Measurements from ENCODE around the gene CFAP43.

CFAP43 gene, protein sequence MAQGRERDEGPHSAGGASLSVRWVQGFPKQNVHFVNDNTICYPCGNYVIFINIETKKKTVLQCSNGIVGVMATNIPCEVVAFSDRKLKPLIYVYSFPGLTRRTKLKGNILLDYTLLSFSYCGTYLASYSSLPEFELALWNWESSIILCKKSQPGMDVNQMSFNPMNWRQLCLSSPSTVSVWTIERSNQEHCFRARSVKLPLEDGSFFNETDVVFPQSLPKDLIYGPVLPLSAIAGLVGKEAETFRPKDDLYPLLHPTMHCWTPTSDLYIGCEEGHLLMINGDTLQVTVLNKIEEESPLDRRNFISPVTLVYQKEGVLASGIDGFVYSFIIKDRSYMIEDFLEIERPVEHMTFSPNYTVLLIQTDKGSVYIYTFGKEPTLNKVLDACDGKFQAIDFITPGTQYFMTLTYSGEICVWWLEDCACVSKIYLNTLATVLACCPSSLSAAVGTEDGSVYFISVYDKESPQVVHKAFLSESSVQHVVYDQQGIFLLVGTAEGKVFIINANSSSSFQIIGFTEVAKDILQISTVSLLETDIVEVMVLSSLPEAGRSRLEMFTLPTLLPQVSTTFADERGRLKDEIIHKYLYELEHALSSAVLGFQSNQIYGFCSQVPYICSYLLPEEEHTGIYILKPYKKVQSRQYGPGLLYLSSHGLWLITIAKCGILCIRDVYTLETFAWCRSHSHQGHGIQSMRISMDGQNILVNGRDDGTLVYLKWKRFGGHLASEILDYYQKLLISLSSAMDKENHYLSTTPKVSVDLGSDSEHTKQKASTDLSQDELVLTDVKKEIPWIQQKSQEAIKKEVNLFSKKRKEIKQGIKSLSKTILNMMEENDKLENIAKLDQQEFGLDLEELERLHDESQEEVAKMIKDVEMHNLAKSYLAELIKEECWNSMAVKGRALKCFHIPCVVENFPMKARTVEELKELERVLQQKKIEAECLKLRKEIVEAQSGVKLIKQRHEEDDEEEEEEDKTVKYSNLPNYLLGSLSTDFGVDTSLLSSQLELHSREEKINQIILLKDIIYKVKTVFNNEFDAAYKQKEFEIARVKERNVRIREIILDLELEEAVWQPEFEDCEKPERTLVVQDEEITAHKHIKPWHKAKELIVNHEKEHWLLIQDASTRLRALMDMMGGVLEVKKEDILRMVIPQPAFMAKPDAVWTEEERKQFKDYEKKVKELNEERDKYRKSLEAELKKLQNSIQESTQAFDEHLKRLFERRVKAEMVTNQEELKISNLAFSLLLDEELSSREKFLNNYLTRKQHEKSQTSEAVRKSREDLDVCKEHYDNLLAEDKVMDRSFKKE (N-terminal part only)

DNA sequence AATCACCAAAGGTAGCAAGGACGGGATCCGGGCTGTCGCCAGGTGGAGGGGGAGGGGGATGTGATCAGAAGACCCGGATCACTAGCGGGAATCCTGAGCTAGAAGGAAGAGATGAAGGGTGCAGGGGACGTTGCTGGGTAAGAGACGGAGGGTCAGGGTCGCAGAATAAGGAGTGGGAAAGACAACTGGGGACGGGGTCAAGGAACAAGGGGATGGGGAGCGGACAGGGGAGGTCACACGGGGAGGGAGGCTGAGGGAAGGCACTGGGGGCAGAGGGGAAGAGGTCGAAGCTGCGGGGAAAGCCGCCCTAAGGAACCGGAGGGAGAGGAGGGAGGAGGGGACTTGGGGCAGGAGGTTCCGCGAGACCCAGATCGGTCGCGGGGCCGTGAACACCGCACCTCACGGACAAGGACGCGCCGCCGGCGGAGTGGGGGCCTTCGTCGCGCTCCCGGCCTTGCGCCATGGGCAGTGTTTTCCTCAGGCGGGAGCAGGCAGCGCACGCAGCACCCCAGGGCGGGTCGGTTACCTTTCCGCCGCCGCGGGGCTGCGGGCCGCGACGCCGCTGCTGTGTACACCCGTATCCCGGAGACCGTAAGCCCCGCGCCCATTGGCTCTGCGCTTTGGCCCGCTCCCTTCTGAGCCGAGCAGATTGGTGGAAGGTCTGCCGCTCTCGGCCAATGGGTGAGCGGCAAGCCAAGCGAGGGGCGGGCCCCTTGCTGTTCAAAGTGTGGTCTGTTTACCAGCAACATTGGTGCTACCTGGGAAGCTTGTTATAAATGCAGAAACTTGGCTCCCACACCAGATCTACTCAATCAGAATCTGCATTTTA lies at the start of gene CFAP43:
Gene CFAP43, minus strand, starts transcription at position 581 of the 829 bp plus-strand sequence. Its CDS starts 118 bp downstream, at position 463.
- ATAC-seq, result peak; percentile 100
- peak; percentile 64; the same call in 1 of the 2 replicates for TF ChIP-seq ZNF70 (CRISPR knock-in tag; IDR thresholded peaks at IDR 0.05)
- TF ChIP-seq, protein P1, sequence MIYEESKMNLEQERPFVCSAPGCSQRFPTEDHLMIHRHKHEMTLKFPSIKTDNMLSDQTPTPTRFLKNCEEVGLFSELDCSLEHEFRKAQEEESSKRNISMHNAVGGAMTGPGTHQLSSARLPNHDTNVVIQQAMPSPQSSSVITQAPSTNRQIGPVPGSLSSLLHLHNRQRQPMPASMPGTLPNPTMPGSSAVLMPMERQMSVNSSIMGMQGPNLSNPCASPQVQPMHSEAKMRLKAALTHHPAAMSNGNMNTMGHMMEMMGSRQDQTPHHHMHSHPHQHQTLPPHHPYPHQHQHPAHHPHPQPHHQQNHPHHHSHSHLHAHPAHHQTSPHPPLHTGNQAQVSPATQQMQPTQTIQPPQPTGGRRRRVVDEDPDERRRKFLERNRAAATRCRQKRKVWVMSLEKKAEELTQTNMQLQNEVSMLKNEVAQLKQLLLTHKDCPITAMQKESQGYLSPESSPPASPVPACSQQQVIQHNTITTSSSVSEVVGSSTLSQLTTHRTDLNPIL (CRISPR knock-in tag; IDR thresholded peaks at IDR 0.05; ENCODE audit: low read depth), result no peak

DNA sequence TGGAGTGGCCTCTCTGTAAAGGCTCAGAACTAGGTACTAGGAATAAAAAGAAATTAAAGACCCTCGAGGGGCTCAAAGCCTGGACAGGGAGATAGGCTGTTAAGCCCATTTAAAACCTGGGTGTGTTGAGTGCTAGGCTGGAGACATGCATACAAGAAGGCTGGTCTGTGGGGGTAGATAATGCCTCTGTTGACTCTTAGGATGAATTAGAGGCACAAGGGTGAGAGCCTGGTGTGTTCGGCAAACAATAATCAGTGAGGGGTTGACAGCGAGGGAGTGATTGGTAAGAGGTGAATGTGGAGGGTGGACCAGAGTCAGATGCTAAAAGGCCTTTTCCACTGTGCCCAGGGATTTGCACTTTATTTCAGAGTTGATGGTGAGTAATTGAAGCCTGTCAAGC lies 49.5 kb upstream of the CFAP43 start:
- no peak for ATAC-seq
- TF ChIP-seq, protein P2, sequence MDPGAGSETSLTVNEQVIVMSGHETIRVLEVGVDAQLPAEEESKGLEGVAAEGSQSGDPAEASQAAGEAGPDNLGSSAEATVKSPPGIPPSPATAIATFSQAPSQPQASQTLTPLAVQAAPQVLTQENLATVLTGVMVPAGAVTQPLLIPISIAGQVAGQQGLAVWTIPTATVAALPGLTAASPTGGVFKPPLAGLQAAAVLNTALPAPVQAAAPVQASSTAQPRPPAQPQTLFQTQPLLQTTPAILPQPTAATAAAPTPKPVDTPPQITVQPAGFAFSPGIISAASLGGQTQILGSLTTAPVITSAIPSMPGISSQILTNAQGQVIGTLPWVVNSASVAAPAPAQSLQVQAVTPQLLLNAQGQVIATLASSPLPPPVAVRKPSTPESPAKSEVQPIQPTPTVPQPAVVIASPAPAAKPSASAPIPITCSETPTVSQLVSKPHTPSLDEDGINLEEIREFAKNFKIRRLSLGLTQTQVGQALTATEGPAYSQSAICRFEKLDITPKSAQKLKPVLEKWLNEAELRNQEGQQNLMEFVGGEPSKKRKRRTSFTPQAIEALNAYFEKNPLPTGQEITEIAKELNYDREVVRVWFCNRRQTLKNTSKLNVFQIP (CRISPR knock-in tag; IDR thresholded peaks at IDR 0.05; ENCODE audit: borderline replicate concordance, low read depth), result no peak
- TF ChIP-seq, protein P3, sequence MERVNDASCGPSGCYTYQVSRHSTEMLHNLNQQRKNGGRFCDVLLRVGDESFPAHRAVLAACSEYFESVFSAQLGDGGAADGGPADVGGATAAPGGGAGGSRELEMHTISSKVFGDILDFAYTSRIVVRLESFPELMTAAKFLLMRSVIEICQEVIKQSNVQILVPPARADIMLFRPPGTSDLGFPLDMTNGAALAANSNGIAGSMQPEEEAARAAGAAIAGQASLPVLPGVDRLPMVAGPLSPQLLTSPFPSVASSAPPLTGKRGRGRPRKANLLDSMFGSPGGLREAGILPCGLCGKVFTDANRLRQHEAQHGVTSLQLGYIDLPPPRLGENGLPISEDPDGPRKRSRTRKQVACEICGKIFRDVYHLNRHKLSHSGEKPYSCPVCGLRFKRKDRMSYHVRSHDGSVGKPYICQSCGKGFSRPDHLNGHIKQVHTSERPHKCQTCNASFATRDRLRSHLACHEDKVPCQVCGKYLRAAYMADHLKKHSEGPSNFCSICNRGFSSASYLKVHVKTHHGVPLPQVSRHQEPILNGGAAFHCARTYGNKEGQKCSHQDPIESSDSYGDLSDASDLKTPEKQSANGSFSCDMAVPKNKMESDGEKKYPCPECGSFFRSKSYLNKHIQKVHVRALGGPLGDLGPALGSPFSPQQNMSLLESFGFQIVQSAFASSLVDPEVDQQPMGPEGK (CRISPR knock-in tag; IDR thresholded peaks at IDR 0.05; ENCODE audit: borderline replicate concordance), result no peak

DNA sequence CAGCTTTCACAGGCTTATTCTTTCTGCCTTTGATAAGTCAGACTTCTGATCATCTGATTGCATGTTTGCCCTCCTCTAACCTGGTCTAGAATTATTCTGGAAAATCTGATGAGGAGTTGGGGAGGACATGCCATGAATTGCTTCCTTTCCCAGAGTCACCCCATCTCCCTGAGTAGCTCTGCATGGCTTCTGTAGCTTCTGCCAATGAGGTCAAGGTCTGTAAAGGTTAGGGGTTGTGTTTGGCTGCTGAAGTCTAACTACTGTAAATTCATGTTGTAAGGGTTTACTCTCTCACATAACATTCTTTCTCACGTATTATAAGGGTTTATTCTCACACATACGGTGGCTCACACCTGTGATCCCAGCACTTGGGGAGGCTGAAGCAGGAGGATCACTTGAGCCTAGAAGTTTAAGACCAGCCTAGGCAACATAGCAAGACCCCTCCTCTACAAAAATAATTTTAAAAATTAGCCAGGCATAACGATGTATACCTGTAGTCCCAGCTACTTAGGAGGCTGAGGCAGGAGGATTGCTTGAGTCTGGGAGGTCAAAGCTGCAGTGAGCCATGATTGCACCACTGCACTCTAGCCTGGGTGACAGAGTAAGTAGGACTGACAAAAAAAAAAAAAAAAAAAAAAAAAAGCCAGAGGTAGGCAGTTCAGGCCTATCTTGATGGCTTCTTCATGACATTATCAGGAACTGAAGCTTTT lies 47.5 kb upstream of the CFAP43 start:
- no peak for ATAC-seq
- TF ChIP-seq ZNF8 (CRISPR knock-in tag; IDR thresholded peaks at IDR 0.05), result no peak
- no peak for TF ChIP-seq ZNF565 (CRISPR knock-in tag; conservative IDR thresholded peaks at IDR 0.05; ENCODE audit: low read depth)
- TF ChIP-seq GLIS3 (CRISPR knock-in tag; IDR thresholded peaks at IDR 0.05), result no peak
- TF ChIP-seq, protein P3 (CRISPR knock-in tag; IDR thresholded peaks at IDR 0.05; ENCODE audit: borderline replicate concordance), result no peak
- TF ChIP-seq ZNF70 (CRISPR knock-in tag; IDR thresholded peaks at IDR 0.05), result no peak
- TF ChIP-seq ZFP3 (CRISPR knock-in tag; IDR thresholded peaks at IDR 0.05), result no peak
- TF ChIP-seq ESRRG (CRISPR knock-in tag; IDR thresholded peaks at IDR 0.05), result no peak
- TF ChIP-seq, protein P4, sequence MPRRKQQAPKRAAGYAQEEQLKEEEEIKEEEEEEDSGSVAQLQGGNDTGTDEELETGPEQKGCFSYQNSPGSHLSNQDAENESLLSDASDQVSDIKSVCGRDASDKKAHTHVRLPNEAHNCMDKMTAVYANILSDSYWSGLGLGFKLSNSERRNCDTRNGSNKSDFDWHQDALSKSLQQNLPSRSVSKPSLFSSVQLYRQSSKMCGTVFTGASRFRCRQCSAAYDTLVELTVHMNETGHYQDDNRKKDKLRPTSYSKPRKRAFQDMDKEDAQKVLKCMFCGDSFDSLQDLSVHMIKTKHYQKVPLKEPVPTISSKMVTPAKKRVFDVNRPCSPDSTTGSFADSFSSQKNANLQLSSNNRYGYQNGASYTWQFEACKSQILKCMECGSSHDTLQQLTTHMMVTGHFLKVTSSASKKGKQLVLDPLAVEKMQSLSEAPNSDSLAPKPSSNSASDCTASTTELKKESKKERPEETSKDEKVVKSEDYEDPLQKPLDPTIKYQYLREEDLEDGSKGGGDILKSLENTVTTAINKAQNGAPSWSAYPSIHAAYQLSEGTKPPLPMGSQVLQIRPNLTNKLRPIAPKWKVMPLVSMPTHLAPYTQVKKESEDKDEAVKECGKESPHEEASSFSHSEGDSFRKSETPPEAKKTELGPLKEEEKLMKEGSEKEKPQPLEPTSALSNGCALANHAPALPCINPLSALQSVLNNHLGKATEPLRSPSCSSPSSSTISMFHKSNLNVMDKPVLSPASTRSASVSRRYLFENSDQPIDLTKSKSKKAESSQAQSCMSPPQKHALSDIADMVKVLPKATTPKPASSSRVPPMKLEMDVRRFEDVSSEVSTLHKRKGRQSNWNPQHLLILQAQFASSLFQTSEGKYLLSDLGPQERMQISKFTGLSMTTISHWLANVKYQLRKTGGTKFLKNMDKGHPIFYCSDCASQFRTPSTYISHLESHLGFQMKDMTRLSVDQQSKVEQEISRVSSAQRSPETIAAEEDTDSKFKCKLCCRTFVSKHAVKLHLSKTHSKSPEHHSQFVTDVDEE (CRISPR knock-in tag; IDR thresholded peaks at IDR 0.05), result no peak
- no peak for TF ChIP-seq ZC3H10 (CRISPR knock-in tag; IDR thresholded peaks at IDR 0.05)
- TF ChIP-seq, protein P5, sequence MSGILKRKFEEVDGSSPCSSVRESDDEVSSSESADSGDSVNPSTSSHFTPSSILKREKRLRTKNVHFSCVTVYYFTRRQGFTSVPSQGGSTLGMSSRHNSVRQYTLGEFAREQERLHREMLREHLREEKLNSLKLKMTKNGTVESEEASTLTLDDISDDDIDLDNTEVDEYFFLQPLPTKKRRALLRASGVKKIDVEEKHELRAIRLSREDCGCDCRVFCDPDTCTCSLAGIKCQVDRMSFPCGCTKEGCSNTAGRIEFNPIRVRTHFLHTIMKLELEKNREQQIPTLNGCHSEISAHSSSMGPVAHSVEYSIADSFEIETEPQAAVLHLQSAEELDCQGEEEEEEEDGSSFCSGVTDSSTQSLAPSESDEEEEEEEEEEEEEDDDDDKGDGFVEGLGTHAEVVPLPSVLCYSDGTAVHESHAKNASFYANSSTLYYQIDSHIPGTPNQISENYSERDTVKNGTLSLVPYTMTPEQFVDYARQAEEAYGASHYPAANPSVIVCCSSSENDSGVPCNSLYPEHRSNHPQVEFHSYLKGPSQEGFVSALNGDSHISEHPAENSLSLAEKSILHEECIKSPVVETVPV (CRISPR knock-in tag; IDR thresholded peaks at IDR 0.05), result no peak
- TF ChIP-seq TCF4 (CRISPR knock-in tag; IDR thresholded peaks at IDR 0.05; ENCODE audit: borderline replicate concordance), result no peak
- TF ChIP-seq SNAI2 (CRISPR knock-in tag; IDR thresholded peaks at IDR 0.05), result no peak
- no peak for TF ChIP-seq ISL1 (CRISPR knock-in tag; IDR thresholded peaks at IDR 0.05)
- TF ChIP-seq RARB (CRISPR knock-in tag; IDR thresholded peaks at IDR 0.05), result no peak
- TF ChIP-seq, protein P1 (CRISPR knock-in tag; IDR thresholded peaks at IDR 0.05; ENCODE audit: low read depth), result no peak
- TF ChIP-seq ARNTL (CRISPR knock-in tag; IDR thresholded peaks at IDR 0.05; ENCODE audit: borderline replicate concordance, low read depth), result no peak
